NCI-H748 (cell line): ENCODE data around the gene IPMK.
"Not testable (repeated sequence)": the region's sequence is repeated elsewhere in the genome, so short reads cannot be mapped to it uniquely, and the experiment has no call there.

Experiments used
- DNase-seq: peaks from one replicate; lab custom pipeline; 2025; ENCODE audit not compliant: unreplicated experiment; lab: John Stamatoyannopoulos, UW

The IPMK gene

DNA sequence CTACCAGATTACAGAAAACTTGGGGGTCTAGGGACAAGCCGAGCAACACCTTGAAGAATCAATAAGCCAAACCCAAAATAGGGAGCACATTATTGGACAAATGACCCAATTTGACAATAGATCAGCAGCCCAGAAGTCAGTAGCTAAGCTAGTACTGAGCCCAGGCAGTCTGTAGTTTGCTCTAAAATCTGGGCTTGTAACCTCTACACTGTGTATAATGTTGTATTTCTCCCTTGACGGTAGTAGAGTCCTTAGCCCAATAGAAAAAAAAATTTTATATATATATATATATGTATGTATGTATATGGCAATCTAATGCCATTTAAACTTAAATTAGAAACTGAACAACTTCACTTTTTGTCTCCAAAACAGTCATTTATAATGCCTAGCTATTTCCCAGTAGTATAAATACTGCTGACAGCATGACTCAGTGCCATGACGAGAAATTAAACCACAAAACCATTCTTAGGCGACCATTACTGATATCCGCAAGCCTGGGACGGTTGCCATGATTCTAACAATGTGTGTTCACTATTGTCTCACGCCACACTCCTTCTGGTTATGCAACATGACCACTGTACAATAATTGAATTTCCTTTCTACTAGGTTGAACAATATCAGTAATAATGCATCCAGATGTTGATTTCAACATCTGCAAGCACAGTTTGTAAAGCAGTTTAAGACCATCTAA lies 110.5 kb downstream of the IPMK start:
- DNase-seq = no peak

DNA sequence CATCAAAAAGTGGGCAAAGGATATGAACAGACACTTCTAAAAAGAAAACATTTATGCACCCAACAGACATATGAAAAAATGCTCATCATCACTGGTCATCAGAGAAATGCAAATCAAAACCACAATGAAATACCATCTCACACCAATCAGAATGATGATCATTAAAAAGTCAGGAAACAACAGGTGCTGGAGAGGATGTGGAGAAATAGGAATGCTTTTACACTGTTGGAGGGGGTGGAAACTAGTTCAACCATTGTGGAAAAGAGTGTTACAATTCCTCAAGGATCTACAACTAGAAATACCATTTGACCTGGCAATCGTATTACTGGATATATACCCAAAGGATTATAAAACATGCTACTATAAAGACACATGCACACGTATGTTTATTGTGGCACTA lies 111.8 kb downstream of the IPMK start:
- not testable (repeated sequence) for DNase-seq

DNA sequence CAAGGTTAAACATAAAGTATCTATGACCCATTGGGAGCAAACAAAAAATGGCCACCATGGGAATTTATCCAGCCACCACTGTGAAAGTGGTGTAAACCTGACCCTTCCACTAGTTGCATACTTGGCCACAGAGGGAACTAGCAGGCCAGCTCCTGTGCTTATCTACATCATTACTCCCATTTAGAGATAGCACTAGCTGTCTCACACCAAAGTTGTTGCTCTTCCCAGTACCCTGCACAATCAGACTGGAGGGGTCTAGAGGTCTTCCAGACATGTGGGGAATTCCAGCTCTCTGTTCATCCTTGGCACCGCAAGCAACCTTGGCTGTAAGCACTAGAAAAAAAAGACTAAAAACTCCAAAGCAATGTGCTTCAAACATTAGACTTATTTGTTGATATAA lies 113.9 kb downstream of the IPMK start:
- no peak for DNase-seq

DNA sequence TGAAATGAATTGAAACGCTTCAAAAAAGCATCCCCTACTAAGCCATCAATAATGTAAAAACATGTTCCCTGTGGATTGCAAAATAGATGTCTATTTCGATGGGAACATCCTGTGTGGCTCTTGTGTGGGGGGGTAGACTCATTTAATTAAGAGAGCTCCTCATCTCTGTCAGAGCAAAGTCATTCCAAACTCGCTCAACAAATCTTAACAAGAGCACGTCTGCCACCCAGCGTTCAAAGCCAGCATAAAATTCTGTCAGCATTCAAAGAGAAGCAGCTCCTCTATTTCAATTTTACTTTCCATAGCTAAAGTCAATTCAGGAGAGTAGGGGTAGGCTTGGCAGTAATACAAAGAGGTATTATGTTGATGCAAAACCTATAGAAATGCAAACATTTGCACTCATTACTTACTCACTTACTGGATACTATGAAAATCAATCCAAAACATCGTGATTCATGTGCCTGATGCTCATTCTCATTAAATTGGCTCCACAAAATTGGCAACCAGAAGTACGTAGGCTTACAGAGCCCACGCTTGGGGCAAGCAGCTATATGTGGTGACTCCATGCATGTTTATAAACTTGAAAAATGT lies 114.9 kb downstream of the IPMK start:
- peak; percentile 64 for DNase-seq

DNA sequence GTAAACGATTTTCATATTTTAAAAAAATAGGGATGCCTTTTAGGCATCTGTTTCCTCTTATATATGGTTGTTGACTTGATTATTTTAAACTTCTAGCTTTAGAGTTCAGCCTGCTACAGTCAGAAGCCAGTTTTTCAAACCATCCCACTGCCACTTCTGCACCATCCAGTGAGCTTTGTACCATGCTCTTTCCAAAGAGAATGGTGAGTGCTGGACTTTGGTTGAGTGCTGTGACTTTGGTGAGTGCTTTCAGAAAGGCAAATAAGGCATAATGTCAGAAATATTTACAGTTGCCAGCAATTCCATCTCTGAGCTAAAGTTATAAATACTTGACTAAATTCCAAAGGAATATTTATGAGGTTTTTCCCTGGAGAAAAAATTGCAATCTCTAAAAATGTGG lies 117.4 kb downstream of the IPMK start:
- no peak for DNase-seq

DNA sequence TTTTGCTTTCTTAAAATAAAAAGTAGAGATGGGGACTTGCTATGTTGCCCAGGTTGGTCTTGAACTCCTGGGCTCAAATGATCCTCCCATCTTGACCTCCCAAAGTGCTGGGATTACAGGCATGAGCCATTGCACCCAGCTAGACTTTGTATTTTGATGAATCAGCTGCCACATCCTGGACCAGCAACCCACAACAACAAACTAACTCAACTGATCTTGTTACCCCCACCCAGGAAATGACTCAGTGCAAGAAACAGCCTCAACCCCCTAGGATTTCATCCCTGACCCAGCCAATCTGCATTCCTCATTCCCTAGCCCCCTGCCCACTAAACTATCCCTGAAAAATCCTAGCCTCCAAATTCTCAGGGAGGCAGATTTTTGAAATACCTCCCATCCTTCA lies 123.8 kb downstream of the IPMK start:
- no peak for DNase-seq
